Neuron (in vitro differentiated cells): ENCODE results near the gene MAP2K5.

ENCODE experiments used
- H2AFZ ChIP-seq: one replicate; pipeline ENCODE4 v1.6.1; 2013; ENCODE audit warnings: low read depth, mild to moderate bottlenecking, inconsistent platforms, low read length, moderate library complexity
- H3K27me3 ChIP-seq: one replicate; pipeline ENCODE4 v1.6.1; 2013; ENCODE audit warnings: low read length; ENCODE audit not compliant: insufficient read depth
- H3K36me3 ChIP-seq: one replicate; pipeline ENCODE4 v1.6.1; 2013; ENCODE audit warnings: low read length; ENCODE audit not compliant: insufficient read depth
- H3K4me1 ChIP-seq: one replicate; pipeline ENCODE4 v1.6.1; 2013; ENCODE audit warnings: low read length; ENCODE audit not compliant: insufficient read depth
- H3K4me3 ChIP-seq: 2 replicates; pipeline ENCODE4 v1.5.1; 2013; ENCODE audit warnings: mild to moderate bottlenecking, low read length, moderate library complexity
- H3K9me3 ChIP-seq: one replicate; pipeline ENCODE4 v1.6.1; 2013; ENCODE audit warnings: low read length

Gene MAP2K5

DNA sequence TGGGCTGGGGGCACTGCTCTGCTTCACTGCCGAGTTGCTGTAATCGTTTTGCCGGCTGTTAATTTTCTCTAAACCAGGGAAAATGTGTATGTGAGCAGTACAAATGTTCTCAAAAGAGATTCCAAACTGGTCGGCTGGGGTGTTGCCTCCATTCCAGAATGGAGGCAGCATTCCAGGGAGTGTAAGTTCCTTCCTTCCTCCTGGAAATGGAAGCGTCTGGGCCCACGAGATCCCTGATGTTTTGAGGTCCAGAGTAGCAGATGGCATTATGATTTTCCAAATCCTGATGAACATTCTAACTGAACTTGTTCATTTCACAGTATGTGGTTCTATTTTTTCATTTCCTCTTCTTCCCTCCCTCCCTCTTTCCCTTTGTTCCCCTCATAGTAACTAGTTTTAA, 218.4 kb downstream of the MAP2K5 start:
- Histone ChIP-seq H3K4me3 (no peak overlapping the region), H2AFZ (no peak overlapping the region), H3K9me3 (no peaks in the 10 kb centered on the region), H3K27me3 (no peaks in the 10 kb centered on the region), H3K4me1 (peaks cover 33% of the 10 kb centered on the region), H3K36me3 (no peaks in the 10 kb centered on the region)

- Histone ChIP-seq H3K9me3 (no peaks in the 10 kb centered on the region), H3K27me3 (no peaks in the 10 kb centered on the region), H3K4me1 (peaks cover 36% of the 10 kb centered on the region), H2AFZ (no peak overlapping the region), H3K36me3 (no peaks in the 10 kb centered on the region), H3K4me3 (no peak overlapping the region)
Measured at GRCh38 chr15:67761343-67761742, 218.8 kb downstream of the MAP2K5 start.

- Histone ChIP-seq H3K4me3 (no peak overlapping the region), H3K27me3 (no peaks in the 10 kb centered on the region)
Measured at GRCh38 chr15:67762610-67763368, 220.3 kb downstream of the MAP2K5 start.

DNA sequence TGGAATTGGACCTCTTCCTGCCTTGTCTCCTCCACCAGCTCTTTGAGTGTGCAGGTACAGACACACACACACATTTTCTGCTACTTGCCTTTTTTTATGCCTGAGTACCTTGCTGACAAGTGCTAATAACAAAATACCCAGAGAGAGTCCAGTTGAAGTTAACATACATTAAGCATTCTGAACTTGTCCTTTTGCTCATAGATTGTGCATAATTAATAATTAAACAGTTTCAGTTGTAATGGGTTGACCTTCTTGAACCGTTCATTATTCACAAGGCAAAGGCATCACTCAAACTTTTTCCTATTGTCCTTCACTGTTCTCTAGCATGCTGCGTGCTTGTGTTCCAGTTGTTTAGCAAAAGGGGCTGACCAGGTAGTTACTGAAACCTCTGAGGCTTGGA, 223.2 kb downstream of the MAP2K5 start:
- peaks cover 21% of the 10 kb centered on the region for H3K4me1 ChIP-seq

More at GRCh38 chr15:67762610-67763368, 220.3 kb downstream of the MAP2K5 start:
- Histone ChIP-seq H3K36me3 (no peaks in the 10 kb centered on the region), H3K4me1 (peaks cover 39% of the 10 kb centered on the region), H3K9me3 (no peaks in the 10 kb centered on the region), H2AFZ (no peak overlapping the region)

DNA sequence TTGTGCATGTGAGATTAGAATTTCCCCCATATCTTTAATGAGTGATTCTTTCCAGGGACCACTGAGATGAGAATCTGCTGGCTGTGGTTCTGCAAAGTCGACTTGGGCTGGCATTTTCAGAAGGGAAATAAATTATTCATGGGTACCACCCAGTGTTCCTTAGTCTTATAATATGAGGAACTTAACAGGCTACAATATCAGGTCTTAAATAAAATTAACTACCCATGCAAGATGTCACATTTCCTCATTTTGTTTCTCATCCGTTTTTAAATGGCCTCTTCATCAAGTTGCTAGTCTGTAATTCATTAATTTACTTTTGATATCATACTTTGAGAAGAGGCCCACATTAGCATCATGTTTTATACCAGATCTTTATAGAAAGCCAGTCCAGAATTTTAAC, 224.5 kb downstream of the MAP2K5 start:
- Histone ChIP-seq H3K27me3 (no peaks in the 10 kb centered on the region), H3K9me3 (no peaks in the 10 kb centered on the region), H2AFZ (no peak overlapping the region), H3K36me3 (no peaks in the 10 kb centered on the region), H3K4me3 (no peak overlapping the region), H3K4me1 (peaks cover 13% of the 10 kb centered on the region)

More for the DNA sequence above, 223.2 kb downstream of the MAP2K5 start:
- Histone ChIP-seq H3K36me3 (no peaks in the 10 kb centered on the region), H3K9me3 (no peaks in the 10 kb centered on the region), H3K4me3 (no peak overlapping the region), H2AFZ (no peak overlapping the region), H3K27me3 (no peaks in the 10 kb centered on the region)

DNA sequence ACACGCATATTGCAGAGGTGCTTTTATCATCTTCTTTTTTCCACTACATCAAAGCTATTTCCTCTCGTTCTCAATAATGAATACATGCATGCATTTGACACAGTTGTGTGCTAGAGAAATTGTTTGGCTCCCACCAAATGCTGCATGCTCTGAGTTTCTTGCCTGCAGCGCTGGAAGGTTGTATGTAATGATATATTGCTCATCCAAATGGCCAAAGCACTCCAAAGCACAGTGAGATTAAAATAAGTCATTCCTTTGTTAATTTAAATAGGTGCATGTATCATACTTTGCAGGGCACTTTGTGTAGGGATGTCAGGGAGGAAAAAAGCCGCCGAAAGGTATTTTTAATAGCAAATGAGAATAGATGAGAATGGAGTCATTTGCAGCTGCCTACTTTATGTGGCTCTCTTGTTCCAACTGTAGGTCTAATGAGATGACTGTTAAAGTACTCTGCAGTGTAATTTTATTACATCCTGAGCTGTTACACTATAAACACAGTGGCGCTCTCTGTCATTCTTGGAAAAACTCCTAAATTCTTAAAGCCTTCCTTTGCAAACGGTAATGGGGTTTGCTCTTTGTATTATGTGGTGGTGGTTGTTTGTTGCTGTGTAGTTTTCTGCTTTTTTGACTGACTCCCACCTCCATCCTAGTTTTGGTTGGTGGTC, 225.9 kb downstream of the MAP2K5 start:
- H3K4me3 ChIP-seq = no peak overlapping the region
- H3K27me3 ChIP-seq = no peaks in the 10 kb centered on the region
- peaks cover 22% of the 10 kb centered on the region for H3K4me1 ChIP-seq
- H3K36me3 ChIP-seq = no peaks in the 10 kb centered on the region
- H2AFZ ChIP-seq = no peak overlapping the region
- H3K9me3 ChIP-seq = no peaks in the 10 kb centered on the region

DNA sequence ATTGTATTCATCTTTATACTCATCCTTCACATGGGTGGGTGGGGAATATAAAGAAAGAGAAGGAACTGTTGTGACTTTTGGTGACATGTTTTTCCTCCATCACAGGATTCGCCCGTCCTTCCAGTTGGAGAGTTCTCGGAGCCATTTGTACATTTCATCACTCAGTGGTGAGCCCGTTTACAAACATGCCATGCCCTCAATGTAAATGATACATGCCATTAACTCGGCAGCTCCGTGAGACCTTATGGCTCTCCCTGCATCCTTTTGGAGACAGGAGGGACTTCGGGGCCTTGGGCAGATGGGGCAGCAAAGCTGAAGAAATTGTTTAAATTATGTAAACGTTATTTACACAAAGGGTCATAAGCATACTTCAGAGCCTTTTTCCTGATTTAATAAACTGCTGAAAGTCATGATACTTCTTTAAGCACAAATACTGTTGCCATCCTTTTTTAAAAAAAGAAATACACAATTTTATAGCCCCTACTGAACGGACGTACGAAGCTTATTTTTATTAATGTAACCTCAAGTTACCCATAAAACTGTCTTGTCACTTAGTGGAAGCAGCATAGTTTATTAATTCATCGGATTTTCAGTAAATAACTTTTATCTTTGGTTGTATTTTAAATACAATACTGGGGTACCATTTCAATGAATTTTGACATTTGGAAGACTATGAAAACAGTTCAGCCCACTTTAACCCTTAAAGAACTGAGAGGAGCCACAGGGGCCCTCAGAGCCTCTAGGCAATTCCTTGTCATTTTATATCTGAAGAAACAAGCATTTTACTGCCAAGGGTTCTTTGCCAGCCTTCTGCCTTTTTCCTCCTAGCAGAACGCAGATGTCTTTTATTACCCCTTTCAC, 227.2 kb downstream of the MAP2K5 start:
- H3K36me3 ChIP-seq = no peaks in the 10 kb centered on the region
- H3K27me3 ChIP-seq = no peaks in the 10 kb centered on the region
- peaks cover 22% of the 10 kb centered on the region for H3K4me1 ChIP-seq
- H3K9me3 ChIP-seq = no peaks in the 10 kb centered on the region
- H3K4me3 ChIP-seq = no peak overlapping the region
- H2AFZ ChIP-seq = no peak overlapping the region

GRCh38 chr15:67770358-67770628, 227.8 kb downstream of the MAP2K5 start:
- H2AFZ ChIP-seq = no peak overlapping the region
- no peaks in the 10 kb centered on the region for H3K27me3 ChIP-seq

GRCh38 chr15:67771189-67771800, 228.8 kb downstream of the MAP2K5 start:
- Histone ChIP-seq H3K36me3 (no peaks in the 10 kb centered on the region), H3K4me1 (peaks cover 11% of the 10 kb centered on the region), H3K4me3 (no peak overlapping the region), H2AFZ (no peak overlapping the region), H3K9me3 (no peaks in the 10 kb centered on the region), H3K27me3 (no peaks in the 10 kb centered on the region)

More at GRCh38 chr15:67770358-67770628, 227.8 kb downstream of the MAP2K5 start:
- no peak overlapping the region for H3K4me3 ChIP-seq
- H3K9me3 ChIP-seq = no peaks in the 10 kb centered on the region
- peaks cover 21% of the 10 kb centered on the region for H3K4me1 ChIP-seq
- H3K36me3 ChIP-seq = no peaks in the 10 kb centered on the region

GRCh38 chr15:67774626-67775025, 232.1 kb downstream of the MAP2K5 start:
- Histone ChIP-seq H3K4me3 (no peak overlapping the region), H3K9me3 (no peaks in the 10 kb centered on the region), H3K4me1 (peaks cover 24% of the 10 kb centered on the region), H2AFZ (no peak overlapping the region), H3K27me3 (no peaks in the 10 kb centered on the region), H3K36me3 (no peaks in the 10 kb centered on the region)

- Histone ChIP-seq H3K36me3 (no peaks in the 10 kb centered on the region), H3K4me3 (no peak overlapping the region), H3K27me3 (no peaks in the 10 kb centered on the region), H3K9me3 (no peaks in the 10 kb centered on the region), H3K4me1 (peaks cover 24% of the 10 kb centered on the region), H2AFZ (no peak overlapping the region)
Measured at GRCh38 chr15:67775250-67775649, 232.7 kb downstream of the MAP2K5 start.

- H3K9me3 ChIP-seq = no peaks in the 10 kb centered on the region
- no peaks in the 10 kb centered on the region for H3K27me3 ChIP-seq
- H2AFZ ChIP-seq = no peak overlapping the region
- H3K4me1 ChIP-seq = peaks cover 24% of the 10 kb centered on the region
- no peak overlapping the region for H3K4me3 ChIP-seq
- no peaks in the 10 kb centered on the region for H3K36me3 ChIP-seq
Measured at GRCh38 chr15:67775998-67776397, 233.5 kb downstream of the MAP2K5 start.

DNA sequence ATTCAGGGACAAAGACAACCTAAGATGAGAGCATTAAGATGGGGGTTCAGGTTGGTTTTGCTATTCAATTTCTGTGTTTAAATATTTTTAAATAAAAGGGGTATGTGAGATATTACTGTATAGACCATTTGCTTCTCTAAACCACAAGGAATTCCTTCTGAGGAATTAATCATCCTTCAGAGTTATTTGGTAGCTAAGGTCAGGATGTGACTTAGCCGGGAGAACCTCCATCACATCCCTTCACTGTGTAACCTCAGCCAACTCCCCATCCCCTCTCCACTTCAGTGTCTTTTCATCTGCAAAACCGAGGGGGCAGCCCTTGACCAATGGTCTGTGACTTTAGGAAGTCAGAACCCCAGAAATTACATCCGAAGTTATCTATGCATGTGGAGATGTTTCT, 234.1 kb downstream of the MAP2K5 start:
- H3K4me1 ChIP-seq = peaks cover 28% of the 10 kb centered on the region
- H3K36me3 ChIP-seq = no peaks in the 10 kb centered on the region
- no peak overlapping the region for H3K4me3 ChIP-seq
- H3K9me3 ChIP-seq = no peaks in the 10 kb centered on the region
- no peaks in the 10 kb centered on the region for H3K27me3 ChIP-seq
- H2AFZ ChIP-seq = no peak overlapping the region
